Raji (cell line): Measurements from ENCODE around the gene MTF2.

Source experiments
- POLR2A ChIP-seq: IDR thresholded peaks from 2 replicates; pipeline ENCODE4 v1.6.1; 2011; ENCODE audit warnings: low read depth, low read length, control low read depth; ENCODE audit not compliant: insufficient read depth

MTF2 gene

GRCh38 chr1:93151474-93151873 lies 72.4 kb downstream of the MTF2 start:
- no peak for TF ChIP-seq POLR2A

- no peak for TF ChIP-seq POLR2A
Measured at GRCh38 chr1:93152835-93153234, 73.8 kb downstream of the MTF2 start.

GRCh38 chr1:93154898-93155297 lies 75.8 kb downstream of the MTF2 start:
- TF ChIP-seq POLR2A = no peak

- TF ChIP-seq POLR2A = no peak
Measured at GRCh38 chr1:93155335-93155734, 76.3 kb downstream of the MTF2 start.

- no peak for TF ChIP-seq POLR2A
Measured at GRCh38 chr1:93159337-93159736, 80.3 kb downstream of the MTF2 start.

- no peak for TF ChIP-seq POLR2A
Measured at GRCh38 chr1:93164816-93165215, 85.7 kb downstream of the MTF2 start.

- TF ChIP-seq POLR2A = no peak
Measured at GRCh38 chr1:93167006-93167405, 87.9 kb downstream of the MTF2 start.

- TF ChIP-seq POLR2A = no peak
Measured at GRCh38 chr1:93171549-93172034, 92.5 kb downstream of the MTF2 start.

- TF ChIP-seq POLR2A = no peak
Measured at GRCh38 chr1:93172778-93173177, 93.7 kb downstream of the MTF2 start.

GRCh38 chr1:93177991-93178390 lies 98.9 kb downstream of the MTF2 start:
- TF ChIP-seq POLR2A = no peak

GRCh38 chr1:93178418-93178817 lies 99.3 kb downstream of the MTF2 start:
- no peak for TF ChIP-seq POLR2A

- TF ChIP-seq POLR2A = peak; percentile 73
Measured at GRCh38 chr1:93179886-93180722, 101.0 kb downstream of the MTF2 start, which contains the start of gene TMED5. Gene TMED5, minus strand, starts transcription at chr1:93180413. Its CDS starts 171 bp downstream, at chr1:93180242.

GRCh38 chr1:93180723-93181613 lies 101.9 kb downstream of the MTF2 start, which contains the start of gene CCDC18:
Gene CCDC18, plus strand, starts transcription at chr1:93180724. Its CDS starts 2,638 bp downstream, at chr1:93183362.
- TF ChIP-seq POLR2A = peak; percentile 57; the same call in 1 of the 2 replicates

GRCh38 chr1:93186667-93187066 lies 107.6 kb downstream of the MTF2 start:
- no peak for TF ChIP-seq POLR2A
